Stimulated activated naive CD4-positive, alpha-beta T cell (primary cell): ENCODE results near the gene OR9Q1.
"Not testable (repeated sequence)": the region's sequence is repeated elsewhere in the genome, so short reads cannot be mapped to it uniquely, and the experiment has no call there.

Experiments
- DNase-seq, 6 experiments: peaks; one replicate each; lab custom pipeline; 2025; lab: John Stamatoyannopoulos, UW

OR9Q1 gene

DNA sequence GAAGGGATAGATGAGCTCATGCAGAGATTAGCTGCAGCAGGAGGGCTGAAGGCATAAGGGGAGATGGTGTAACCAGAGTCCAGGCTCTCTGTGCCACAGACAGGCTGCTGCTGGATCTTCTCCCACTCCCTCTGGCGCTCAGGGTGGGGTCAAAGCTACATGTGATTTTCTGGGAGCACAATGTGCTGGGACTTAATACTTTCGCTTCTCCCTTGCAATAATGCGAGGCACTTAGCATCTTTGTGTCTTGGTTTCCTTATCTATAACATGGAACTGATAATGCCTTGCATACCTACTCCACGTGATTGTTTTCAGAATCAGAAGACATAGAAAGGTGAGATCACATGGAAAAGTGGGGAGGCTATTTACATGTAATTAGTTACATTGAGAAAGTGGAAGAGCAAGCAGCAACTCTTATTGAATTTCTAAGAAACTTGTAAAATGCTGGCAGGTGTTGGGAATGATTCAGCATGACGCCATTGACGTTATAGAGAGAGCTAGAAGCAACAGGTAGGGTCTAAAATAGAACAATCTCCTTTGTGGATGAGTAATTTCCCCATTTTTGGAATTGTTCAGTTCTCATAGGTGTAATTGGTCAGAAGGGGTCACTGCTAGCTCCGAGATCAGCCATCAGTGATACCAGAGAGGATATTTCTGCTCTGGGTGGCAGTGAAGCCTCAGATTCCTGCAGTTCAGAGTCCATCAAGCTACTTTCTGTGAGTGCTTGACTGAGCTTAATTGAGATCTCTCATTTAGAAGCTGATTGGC, 109.8 kb downstream of the OR9Q1 start:
- no peak for DNase-seq

DNA sequence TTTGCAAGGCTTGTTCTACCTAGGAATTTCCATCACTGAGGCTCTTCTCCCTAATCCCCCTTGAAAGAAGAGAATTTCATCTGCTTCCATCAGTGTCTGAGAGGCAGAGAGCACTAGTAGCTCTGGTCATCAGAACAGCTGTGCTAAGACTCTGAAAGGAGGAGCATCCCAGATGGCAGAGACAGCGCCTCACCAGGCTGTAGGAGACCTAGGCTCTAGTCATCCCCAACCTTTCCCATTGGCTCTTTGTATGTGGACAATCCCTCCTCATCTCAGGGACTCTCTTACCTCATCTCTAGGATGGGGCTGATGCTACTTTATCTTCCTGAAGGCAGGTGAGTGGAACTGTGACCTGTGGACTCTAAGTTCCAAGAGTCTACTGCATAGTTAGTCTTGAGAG, 110.5 kb downstream of the OR9Q1 start:
- DNase-seq, result no peak

DNA sequence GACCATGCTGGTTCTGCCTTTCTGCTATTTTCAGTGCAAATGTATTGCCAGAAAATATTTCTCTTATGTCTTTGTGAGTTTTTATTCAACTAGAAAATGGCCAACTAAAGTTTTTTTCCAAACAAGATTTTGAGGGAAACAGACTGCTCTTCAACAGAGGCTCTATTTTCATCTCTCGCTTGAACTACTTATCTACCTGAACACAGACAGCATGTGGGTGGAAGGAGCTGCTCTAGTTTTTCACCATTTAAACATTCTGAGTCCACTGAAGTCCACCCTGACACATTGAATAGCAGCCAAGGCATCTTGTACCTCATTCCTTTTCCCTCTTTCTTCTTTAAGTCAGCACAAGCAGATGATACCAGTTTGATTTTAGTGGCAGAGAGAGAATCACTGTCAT, 111.5 kb downstream of the OR9Q1 start:
- no peak for DNase-seq

DNA sequence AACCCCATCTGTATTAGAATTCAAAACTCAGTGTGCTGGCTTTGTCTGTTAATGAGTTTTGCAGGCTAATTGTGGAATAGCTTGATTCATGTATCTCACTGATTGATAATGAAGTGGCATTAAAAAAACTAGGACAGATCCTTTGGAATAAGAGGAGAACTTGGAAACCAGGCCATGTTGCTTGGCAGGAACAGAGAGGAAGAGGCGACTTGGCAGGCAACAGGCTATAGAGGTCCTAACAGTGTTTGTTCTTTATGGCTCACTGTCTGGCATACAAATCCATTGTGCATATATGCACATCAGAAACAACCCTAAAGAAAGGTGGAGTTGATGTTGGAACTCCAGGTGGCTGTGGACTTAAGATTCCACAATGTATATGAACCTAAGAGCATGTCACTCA, 119.1 kb downstream of the OR9Q1 start:
- DNase-seq, result no peak

DNA sequence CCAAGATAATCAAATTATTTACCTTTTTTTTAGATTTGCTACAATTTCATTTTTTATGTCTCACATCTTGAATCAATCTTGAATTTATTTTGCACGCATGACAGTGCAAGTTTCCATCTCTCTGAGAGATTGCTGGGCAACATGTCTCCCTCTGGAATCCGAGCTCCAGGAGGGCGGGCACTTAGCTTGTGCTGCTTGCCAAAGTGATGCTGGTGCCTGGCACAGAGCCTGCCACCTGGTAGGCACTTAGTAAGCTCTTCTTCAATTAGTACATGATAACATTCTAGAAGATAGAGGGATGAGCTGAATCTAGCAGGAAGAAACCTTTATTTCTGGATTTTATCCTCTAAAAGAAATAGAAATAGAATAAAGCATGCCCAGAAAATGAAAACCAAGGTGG, 129.1 kb downstream of the OR9Q1 start:
- DNase-seq, result no peak

DNA sequence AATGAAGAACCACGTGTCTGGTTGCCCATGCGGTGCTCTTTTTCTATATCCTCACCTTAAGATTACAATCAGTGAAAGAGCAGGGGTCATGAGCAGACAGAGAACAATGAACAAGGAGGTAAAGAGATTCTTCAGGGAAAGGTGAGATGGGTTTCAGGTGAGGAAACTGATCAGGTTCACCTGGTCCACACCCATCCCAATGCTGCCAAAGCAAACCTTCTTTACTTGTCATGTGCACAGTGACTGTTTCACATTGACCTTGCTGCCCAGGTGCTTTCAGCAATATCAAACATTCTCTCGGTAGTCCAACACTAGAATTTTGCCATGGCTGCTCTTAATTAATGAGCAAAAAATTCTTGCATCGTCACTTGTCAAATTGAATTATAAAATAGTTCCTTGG, 140.7 kb downstream of the OR9Q1 start:
- DNase-seq, result no peak

DNA sequence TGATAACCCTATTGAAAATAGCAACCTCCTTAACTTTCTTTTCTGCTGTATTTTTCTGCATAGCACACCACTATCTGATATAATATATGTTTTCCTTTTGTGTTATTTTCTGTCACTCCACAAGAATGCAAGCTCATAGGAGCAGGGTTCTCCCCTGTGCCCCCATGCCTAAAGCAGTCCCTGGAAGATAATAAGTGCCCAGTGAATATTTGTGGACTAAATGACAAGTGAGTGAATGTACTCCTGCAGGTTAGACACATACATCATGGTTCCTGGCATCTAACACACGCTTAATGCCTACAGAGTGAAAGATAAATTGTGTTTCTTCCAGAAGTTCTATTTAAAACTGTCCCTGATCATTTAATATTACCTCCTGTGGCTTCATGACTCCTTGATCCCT, 141.3 kb downstream of the OR9Q1 start:
- no peak for DNase-seq

DNA sequence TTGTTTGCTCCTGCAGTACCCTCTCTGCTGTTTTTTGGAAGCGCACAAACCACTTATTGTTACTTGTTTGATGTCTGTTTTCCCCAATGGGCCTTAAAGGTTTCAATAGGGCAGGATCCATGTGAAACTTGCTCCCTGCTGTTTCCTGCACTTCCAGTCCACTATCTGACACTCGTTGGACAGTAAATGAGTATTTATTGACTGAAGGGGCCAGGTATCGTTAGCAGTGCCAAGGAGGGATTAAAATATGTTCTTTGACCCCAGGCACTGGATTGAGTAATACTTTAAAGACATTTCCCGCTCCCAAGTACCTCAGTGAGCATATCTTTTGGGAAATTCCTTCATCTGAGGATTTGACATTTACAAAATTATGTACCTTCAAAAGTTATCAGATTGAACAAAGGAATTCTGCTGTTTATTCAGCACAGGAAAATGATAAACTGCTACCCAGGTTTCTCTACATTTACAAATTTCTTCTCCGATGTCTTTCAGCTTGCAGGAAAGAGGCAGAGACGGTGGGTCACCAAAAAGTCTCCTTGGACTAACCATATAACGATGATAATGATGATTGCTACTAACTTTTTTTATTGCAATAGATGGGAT, 141.9 kb downstream of the OR9Q1 start:
- DNase-seq, result no peak

DNA sequence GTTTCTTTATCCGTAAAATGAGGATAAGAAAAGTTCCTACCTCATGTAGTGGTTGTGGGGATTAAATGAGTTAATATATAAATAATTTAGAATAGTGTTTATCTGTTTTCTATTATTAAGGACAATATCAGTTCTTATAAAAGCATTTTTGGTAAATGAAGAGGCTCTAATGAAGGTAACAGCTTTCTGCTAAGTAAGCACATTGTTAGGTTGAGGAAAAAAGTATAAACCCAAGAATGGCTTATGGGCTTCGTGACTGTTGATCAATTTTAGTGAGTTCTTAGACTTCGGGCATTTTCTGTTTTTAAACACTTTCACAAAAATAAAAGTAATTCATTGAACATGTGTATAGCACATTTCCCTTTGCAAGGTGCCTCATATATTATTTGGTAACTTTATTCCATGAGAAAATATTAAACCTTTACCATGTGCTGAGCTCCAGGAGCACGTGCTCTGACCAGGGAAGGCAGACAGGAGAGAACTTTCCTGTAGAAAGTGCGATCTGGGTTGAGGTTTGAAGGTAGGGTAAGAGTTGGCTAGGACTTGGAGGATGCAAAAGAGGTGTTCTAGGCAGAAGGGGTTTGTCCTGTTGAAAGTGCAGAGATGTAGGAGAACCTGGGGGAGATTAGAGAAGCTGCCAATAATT, 153.9 kb downstream of the OR9Q1 start:
- DNase-seq, result no peak

DNA sequence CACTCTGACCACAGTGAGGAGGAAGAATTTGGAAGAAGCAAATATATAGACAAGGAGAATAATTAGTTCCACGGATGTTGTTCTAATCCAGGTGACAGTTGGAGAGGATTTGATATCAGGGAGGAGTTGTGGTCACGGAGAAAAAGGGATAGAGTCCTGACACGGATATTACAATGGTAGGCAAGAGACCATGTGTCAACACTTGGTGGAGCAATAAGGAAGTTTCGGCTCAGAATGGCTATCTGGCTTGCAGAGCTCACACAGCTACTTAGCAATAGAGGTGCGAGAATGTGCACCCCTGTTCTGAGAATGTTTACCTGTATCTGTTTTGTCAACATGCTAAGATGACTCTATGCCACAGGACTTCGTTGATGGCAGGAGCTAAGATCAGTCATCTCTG, 154.8 kb downstream of the OR9Q1 start:
- no peak for DNase-seq

DNA sequence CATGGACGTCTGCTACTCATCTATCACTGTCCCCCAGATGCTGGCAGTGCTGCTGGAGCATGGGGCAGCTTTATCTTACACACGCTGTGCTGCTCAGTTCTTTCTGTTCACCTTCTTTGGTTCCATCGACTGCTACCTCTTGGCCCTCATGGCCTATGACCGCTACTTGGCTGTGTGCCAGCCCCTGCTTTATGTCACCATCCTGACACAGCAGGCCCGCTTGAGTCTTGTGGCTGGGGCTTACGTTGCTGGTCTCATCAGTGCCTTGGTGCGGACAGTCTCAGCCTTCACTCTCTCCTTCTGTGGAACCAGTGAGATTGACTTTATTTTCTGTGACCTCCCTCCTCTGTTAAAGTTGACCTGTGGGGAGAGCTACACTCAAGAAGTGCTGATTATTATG, 156.0 kb downstream of the OR9Q1 start:
- DNase-seq, result no peak

DNA sequence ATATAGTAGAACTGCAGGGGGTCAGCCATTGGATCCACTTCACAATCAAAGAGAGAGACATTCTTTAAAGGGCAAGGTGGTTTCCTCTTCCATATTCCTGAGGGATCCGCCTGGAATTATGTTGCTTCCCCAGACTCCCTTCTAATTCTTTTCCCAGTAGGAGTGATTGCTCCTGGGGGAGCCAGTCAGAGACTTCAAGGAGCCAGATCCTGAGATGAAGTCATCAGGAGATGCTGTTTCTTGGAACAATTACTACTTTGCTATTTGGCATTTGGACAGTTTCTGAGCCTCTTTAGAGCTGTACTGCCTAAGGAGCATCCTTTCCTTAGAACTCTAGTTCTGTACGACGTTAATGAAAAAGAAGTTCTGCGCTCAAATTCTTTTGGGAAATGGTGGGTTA, 163.3 kb downstream of the OR9Q1 start:
- no peak for DNase-seq

DNA sequence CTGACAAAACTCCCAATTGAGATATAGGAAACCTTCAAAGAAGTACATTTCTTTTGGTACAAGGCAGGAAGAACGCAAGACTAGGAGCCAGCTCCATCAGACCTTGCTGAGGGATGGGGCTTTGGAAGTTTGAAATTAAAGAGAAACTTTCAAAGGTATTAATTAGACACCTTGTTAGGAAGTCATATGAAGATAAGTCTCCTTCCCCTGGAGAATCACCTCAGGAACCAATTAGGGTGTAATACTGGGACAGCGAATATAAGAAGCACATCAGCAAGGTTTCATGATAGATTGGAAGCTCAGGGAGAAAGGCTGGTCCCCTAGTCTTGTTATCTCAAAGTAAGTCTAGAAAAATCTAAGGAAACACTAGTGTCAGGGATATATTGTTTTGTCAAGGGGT, 165.1 kb downstream of the OR9Q1 start, which contains the start of gene OR9Q2:
OR9Q2 (plus strand) TSS at position 301 of the 400 bp plus-strand sequence. CDS start 1,421 bp downstream, outside the sequence.
- no peak for DNase-seq

DNA sequence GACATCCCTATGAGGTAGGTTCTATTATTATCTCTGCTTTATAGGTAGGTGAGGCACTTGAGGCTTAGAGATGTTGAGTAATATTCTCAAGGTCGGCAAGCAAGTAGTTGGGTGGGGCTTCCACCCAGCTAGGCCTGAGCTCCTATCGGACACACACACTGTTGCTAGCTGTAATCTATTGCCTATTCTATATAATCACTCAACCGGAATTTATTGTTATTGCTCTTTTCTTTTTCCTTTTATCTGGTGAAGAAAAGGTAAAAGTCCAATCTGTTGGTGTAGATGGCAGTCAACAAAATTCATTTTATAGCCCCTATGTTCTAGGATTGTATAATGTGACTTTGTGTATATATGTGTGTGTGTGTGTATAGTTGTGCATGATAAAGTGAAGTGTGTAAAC, 168.5 kb downstream of the OR9Q1 start:
- DNase-seq, result no peak

DNA sequence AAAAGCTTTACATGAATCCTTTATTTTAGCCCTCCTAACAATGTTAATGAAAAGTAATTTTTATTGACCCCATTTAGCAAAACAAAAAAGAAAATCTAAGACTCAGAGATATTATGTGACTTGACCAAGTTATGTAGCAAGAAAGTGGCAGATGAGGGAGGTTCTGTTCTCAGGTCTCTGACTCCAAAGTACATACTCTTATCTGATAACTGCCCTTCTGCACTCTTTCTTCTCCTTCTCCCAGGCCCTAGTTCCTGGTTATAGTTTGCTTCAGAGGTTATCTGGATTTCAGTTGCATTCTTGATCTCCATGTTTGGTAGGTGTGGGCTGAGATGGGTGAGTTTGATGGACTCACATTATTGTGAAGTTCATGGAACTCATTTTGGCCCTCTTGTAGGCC, 169.7 kb downstream of the OR9Q1 start:
- no peak for DNase-seq

DNA sequence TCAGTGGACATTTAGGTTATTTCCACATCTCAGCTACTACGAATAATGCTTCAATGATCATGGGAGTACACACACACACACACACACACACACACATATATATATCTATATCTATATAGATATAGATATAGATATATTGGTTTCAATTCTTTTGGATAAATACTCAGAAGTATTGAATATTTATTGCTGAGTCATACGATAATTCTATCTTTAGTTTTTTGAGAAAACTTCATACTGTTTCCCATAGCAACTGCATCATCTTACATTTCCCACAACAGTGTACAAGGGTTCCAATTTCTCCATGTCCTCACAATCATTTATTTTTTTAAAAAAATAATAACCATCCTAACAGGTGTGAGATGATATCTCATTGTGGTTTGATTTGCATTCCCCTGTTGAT, 172.3 kb downstream of the OR9Q1 start:
- DNase-seq, result no peak

DNA sequence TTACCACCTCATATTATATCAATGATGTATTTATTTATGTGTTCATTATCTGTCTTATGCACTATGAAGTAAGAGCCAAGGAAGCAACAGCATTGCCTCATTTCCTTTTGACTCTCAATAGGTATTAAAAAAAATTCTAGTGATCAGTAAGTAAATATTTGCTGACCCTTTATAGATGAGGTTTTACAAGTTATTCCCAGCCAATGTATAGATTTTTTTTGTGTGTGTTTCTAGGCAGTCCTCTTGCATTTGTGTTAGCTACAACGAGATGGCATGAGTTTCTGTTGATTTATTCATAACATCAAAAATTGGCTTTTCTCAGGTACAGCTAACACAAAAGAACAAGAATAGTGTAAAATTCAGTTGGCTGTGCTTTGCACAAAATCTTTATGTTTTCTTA, 175.6 kb downstream of the OR9Q1 start:
- DNase-seq, result no peak

DNA sequence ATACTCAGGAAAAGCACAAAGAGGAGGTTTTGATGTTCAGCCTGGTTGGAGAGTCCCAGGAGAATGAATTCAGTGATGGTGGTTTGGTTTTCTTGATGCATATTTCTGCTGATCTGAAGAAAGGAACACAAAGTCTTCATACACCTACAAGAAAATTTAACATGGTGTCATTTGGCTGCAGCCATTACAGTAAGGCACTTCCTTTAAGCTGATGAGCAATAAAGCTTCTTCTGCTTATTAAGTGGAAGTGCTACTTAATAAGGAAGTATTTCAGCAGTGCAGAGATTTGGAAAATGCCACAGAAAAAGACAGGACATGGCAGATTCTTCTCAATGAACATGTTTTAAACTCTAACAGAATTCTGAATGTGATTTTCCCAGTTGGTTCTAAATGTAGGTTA, 180.4 kb downstream of the OR9Q1 start, which contains the start of gene OR1S2:
OR1S2 (minus strand) TSS at position 101 of the 400 bp plus-strand sequence; CDS start at position 101, 0 bp downstream.
- no peak for DNase-seq

DNA sequence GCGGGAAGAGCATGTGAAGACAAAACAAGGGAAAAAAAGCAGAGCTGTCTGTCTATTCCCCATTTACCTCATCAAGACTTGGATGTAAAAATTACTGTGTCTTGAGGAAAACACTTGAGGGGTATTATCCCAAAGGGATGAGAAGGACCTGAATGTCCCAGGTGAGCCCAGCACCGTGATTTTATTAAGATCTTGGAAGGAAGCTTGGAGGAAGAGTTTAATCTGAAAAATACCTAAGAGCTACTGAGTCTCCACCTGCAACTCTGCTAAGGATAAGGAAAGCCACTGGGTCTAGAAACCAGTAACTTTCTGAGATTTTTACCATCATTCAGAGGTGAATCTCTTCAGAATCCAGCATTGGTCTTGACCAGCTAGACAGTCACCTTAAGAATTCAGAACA, 188.7 kb downstream of the OR9Q1 start, which contains the start of gene OR1S1:
OR1S1 (plus strand) TSS at position 301 of the 400 bp plus-strand sequence.
- DNase-seq, result not testable (repeated sequence)

DNA sequence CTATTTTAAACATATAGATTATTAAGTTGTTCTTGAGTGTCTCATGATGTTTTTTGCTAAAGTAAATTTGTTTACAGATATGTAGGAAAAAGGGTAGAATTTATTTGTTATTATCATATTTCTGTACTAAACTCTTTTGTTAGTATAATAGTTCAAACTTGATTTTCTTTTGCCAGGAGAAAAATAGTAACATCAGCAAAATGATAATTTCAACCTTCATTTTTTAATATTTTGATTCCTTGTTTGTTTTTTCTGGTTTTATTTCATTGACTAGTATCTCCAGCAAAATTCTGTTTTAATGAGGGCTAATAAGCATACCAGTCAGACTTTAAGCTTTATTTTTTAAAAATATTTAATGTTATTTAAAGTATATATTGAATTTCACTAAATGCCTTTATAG, 192.8 kb downstream of the OR9Q1 start:
- DNase-seq, result no peak

DNA sequence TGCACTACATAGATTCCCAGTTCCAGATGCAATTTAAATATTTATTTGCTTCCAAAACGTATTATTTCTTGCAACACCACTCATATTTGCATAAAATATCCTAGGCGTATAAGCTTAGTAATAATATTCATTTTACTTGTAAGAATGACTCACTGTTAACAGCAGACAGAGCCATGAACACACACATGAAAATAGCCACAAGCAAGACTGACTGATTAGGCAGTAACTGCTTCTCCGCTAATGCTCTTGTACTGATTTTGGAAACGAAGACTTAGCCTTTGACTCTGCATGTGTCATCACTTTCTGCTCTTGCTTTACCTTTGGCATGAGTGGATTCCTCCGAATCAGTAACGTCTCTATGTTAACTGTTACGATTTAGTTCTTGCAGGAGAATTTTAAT, 199.0 kb downstream of the OR9Q1 start:
- no peak for DNase-seq

DNA sequence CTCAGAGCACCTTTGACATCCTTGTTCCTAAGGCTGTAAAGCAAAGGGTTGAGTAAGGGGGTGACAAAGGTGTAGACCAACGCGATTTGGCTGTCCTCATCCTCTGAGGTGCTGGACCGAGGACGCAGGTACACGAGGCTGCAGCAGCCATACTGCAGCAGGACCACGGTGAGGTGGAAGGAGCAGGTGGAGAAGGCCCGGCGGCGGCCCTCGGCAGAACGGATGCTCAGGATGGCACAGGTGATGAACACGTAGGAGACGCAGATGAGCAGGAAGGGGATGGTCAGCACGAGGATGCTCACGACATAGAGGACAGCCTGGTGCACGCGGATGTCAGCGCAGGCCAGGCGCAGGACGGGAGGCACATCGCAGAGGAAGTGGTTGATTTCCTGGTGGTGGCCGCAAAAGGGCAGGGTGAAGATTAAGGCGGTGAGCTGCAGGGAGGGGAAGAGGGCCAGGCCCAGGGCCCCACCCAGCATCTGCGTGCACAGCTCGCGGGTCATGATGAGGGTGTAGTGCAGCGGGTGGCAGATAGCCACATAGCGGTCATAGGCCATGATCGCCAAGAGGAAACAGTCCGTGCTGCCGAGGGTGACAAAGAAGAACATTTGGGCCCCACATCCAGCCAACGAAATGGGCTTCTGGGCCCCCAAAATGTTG, 204.4 kb downstream of the OR9Q1 start:
- no peak for DNase-seq
